H1 (cell line): Measurements from ENCODE around the gene XRRA1. TPM values are rescaled to one million over a fixed set of nuclear protein-coding genes. Genes with fewer than 3 reads are reported as not detected.

ENCODE experiments used
- CTCF ChIA-PET: fragments of 300-600 bp; sonication (Branson Sonifier 250); formaldehyde crosslinking; loops from one replicate; lab custom pipeline; 2021; ENCODE audit not compliant: partially characterized antibody; lab: Charles Lee
- POLR2A ChIA-PET: fragments of 300-600 bp; sonication (Branson Sonifier 250); formaldehyde crosslinking; loops from one replicate; lab custom pipeline; 2021; ENCODE audit warnings: inconsistent platforms; ENCODE audit not compliant: partially characterized antibody; lab: Charles Lee
- DNase-seq, 2 experiments: peaks; one replicate each; pipeline versions ENCODE4 v3.0.0 to v3.0.0-alpha.2; 2010 to 2022; ENCODE audit warnings: low spot score in 2 of 2, low read depth in 1 of 2, mixed read lengths in 1 of 2
- FAIRE-seq: peaks from 2 replicates; lab custom pipeline; 2011; peaks lifted over from hg19 to GRCh38; lab: Jason Lieb, UNC
- H2AFZ ChIP-seq: 2 replicates; pipeline ENCODE4 v1.8.1; 2012; ENCODE audit warnings: low read length, inconsistent platforms
- H2AK5ac ChIP-seq: 2 replicates; pipeline ENCODE4 v1.6.1; 2013; ENCODE audit warnings: low read depth, low read length
- H2BK120ac ChIP-seq: replicated peaks from 2 replicates; pipeline ENCODE3; 2013; ENCODE audit warnings: low read depth, low read length, inconsistent platforms
- H2BK12ac ChIP-seq: 2 replicates; pipeline ENCODE4 v1.6.1; 2013; ENCODE audit warnings: low read depth, low read length
- H2BK15ac ChIP-seq: 2 replicates; pipeline ENCODE4 v1.6.1; 2013; ENCODE audit warnings: low read length
- H2BK20ac ChIP-seq: 2 replicates; pipeline ENCODE4 v1.6.1; 2013; ENCODE audit warnings: low read length
- H2BK5ac ChIP-seq: 2 replicates; pipeline ENCODE4 v1.6.1; 2013; ENCODE audit warnings: low read depth, low read length
- H3K14ac ChIP-seq: 2 replicates; pipeline ENCODE4 v1.6.1; 2013; ENCODE audit warnings: inconsistent platforms; ENCODE audit not compliant: insufficient read length
- H3K18ac ChIP-seq: 2 replicates; pipeline ENCODE4 v1.6.1; 2013; ENCODE audit warnings: low read length; ENCODE audit errors: extremely low read depth
- H3K23ac ChIP-seq: 2 replicates; pipeline ENCODE4 v1.6.1; 2013; ENCODE audit warnings: inconsistent platforms; ENCODE audit not compliant: insufficient read length
- H3K23me2 ChIP-seq: 2 replicates; pipeline ENCODE4 v1.6.1; 2013; ENCODE audit warnings: low read depth, low read length
- H3K27ac ChIP-seq: 2 replicates; pipeline ENCODE4 v1.6.1; 2011; ENCODE audit warnings: low read depth, low read length, inconsistent platforms
- H3K27me3 ChIP-seq, 4 experiments: replicated peaks in 1 of 4; 1 replicate in 1 of 4; 2 replicates in 3 of 4; pipeline versions ENCODE4 v1.6.1 to v1.8.1; 2011 to 2013; ENCODE audit warnings: low read length in 3 of 4, mild to moderate bottlenecking in 3 of 4, inconsistent platforms in 2 of 4, mixed read lengths in 2 of 4, moderate library complexity in 1 of 4; ENCODE audit not compliant: control insufficient read depth in 3 of 4, insufficient read depth in 3 of 4; ENCODE audit errors: extremely low read depth in 1 of 4
- H3K36me3 ChIP-seq, 4 experiments: 2 replicates each; pipeline versions ENCODE4 v1.6.1 to v1.8.1; 2011 to 2013; ENCODE audit warnings: mild to moderate bottlenecking in 4 of 4, low read length in 3 of 4, moderate library complexity in 2 of 4, control low read depth in 1 of 4, inconsistent platforms in 1 of 4; ENCODE audit not compliant: insufficient read depth in 4 of 4, control insufficient read depth in 2 of 4
- H3K4ac ChIP-seq: replicated peaks from 2 replicates; pipeline ENCODE3; 2013; ENCODE audit warnings: low read length, low read depth, mixed read lengths, inconsistent platforms; ENCODE audit not compliant: insufficient read length
- H3K4me1 ChIP-seq, 4 experiments: replicated peaks in 1 of 4; 1 replicate in 1 of 4; 2 replicates in 3 of 4; pipeline versions ENCODE4 v1.6.1 to v1.8.1; 2011 to 2013; ENCODE audit warnings: low read length in 3 of 4, inconsistent platforms in 2 of 4, mixed read lengths in 1 of 4; ENCODE audit not compliant: insufficient read depth in 4 of 4, control insufficient read depth in 3 of 4
- H3K4me2 ChIP-seq, 2 experiments: 2 replicates each; pipeline versions ENCODE4 v1.6.1 to v1.8.1; 2011 to 2013; ENCODE audit warnings: low read depth in 2 of 2, low read length in 2 of 2, control low read depth in 1 of 2, inconsistent platforms in 1 of 2, mild to moderate bottlenecking in 1 of 2; ENCODE audit not compliant: insufficient read depth in 1 of 2
- H3K4me3 ChIP-seq, 4 experiments: fragments of 200-600, 300-600 bp in 1 of 4; sonication (generic), shearing (Covaris generic), sonication (Bioruptor Twin) in 1 of 4; 2 replicates each; pipeline versions ENCODE4 v1.5.1 to v1.8.1; 2011 to 2016; ENCODE audit warnings: low read length in 4 of 4, low read depth in 3 of 4, control low read depth in 2 of 4, inconsistent platforms in 2 of 4, mild to moderate bottlenecking in 2 of 4, mixed read lengths in 1 of 4, moderate library complexity in 1 of 4; ENCODE audit not compliant: insufficient read depth in 2 of 4; ENCODE audit errors: extremely low read depth in 1 of 4
- H3K56ac ChIP-seq: replicated peaks from 2 replicates; pipeline ENCODE3; 2013; ENCODE audit warnings: low read depth, mild to moderate bottlenecking, mixed read lengths, low read length, inconsistent platforms; ENCODE audit not compliant: insufficient read length
- H3K79me1 ChIP-seq: 2 replicates; pipeline ENCODE4 v1.6.1; 2013; ENCODE audit warnings: low read depth, low read length, control low read depth
- H3K79me2 ChIP-seq, 2 experiments: 2 replicates each; pipeline versions ENCODE4 v1.6.1 to v1.8.1; 2012 to 2013; ENCODE audit warnings: low read length in 2 of 2, mild to moderate bottlenecking in 2 of 2, inconsistent platforms in 1 of 2; ENCODE audit not compliant: insufficient read depth in 2 of 2, control insufficient read depth in 1 of 2
- H3K9ac ChIP-seq, 4 experiments: replicated peaks in 1 of 4; 1 replicate in 1 of 4; 2 replicates in 3 of 4; pipeline versions ENCODE4 v1.6.1 to v1.8.1; 2011 to 2013; ENCODE audit warnings: low read depth in 3 of 4, low read length in 3 of 4, control low read depth in 2 of 4, mild to moderate bottlenecking in 2 of 4, moderate library complexity in 2 of 4, inconsistent platforms in 1 of 4; ENCODE audit errors: extremely low read depth in 1 of 4
- H3K9me3 ChIP-seq, 2 experiments: 2 replicates each; pipeline versions ENCODE4 v1.6.1 to v1.8.1; 2012 to 2013; ENCODE audit warnings: mild to moderate bottlenecking in 2 of 2, moderate library complexity in 2 of 2, control low read depth in 1 of 2, inconsistent platforms in 1 of 2, low read depth in 1 of 2, low read length in 1 of 2, mixed read lengths in 1 of 2; ENCODE audit not compliant: insufficient read depth in 2 of 2
- H4K20me1 ChIP-seq, 2 experiments: replicated peaks in 1 of 2; 2 replicates each; pipeline versions ENCODE3 to v1.8.1; 2011 to 2013; ENCODE audit warnings: inconsistent platforms in 2 of 2, low read length in 2 of 2, mild to moderate bottlenecking in 1 of 2; ENCODE audit not compliant: insufficient read depth in 2 of 2, control insufficient read depth in 1 of 2
- H4K5ac ChIP-seq: 2 replicates; pipeline ENCODE4 v1.6.1; 2013; ENCODE audit warnings: low read length, low read depth, mixed read lengths, inconsistent platforms; ENCODE audit not compliant: insufficient read length
- H4K8ac ChIP-seq: 2 replicates; pipeline ENCODE4 v1.8.0; 2013; ENCODE audit warnings: mild to moderate bottlenecking, moderate library complexity, low read length, inconsistent platforms; ENCODE audit not compliant: insufficient read depth; ENCODE audit errors: extremely low read depth
- H4K91ac ChIP-seq: replicated peaks from 2 replicates; pipeline ENCODE3; 2013; ENCODE audit warnings: low read length, mixed read lengths, inconsistent platforms; ENCODE audit not compliant: insufficient read length
- ATF2 ChIP-seq: IDR thresholded peaks from 2 replicates; pipeline ENCODE4 v1.6.1; 2012; ENCODE audit warnings: low read length, inconsistent platforms
- BACH1 ChIP-seq: IDR thresholded peaks from 2 replicates; pipeline ENCODE4 v1.6.1; 2012; ENCODE audit warnings: low read length, improper control_type of control experiment
- GTF2F1 ChIP-seq: IDR thresholded peaks from 2 replicates; pipeline ENCODE4 v1.6.1; 2012; ENCODE audit warnings: low read depth, low read length, improper control_type of control experiment, borderline replicate concordance
- MAX ChIP-seq: IDR thresholded peaks from 2 replicates; pipeline ENCODE4 v1.6.1; 2012; ENCODE audit warnings: inconsistent platforms
- RFX5 ChIP-seq: IDR thresholded peaks from 2 replicates; pipeline ENCODE4 v1.6.1; 2011; ENCODE audit warnings: low read depth, low read length, improper control_type of control experiment, borderline replicate concordance
- polyA plus RNA-seq, 7 experiments: library from polyadenylated mRNA; depleted of rRNA in 3 of 7; stranded (reverse) in 5 of 7; unstranded in 2 of 7; fragments of >200 nt in 5 of 7; fragments of 200-250 nt in 2 of 7; gene quantifications; 1 replicate in 5 of 7; 2 replicates in 1 of 7; 4 replicates in 1 of 7; pipeline versions ENCODE4 v1.2.1 to v1.2.3, GENCODE V29; 2011 to 2013; ENCODE audit warnings: missing spikeins in 2 of 7, mixed read lengths in 2 of 7
- total RNA-seq: library from RNA; stranded (reverse); fragmentation: NEBNext Ultra II Directional; extraction: Animal tissue kit (Norgen Biotek cat#: 25700); gene quantifications from 2 replicates; pipeline ENCODE4 v1.2.1, GENCODE V29; 2021

Gene XRRA1
- total and polyA plus RNA-seq, 2 of the 8 experiments (the other 6 are each of a cell fraction or from before 2014, with no cell fraction given) = 2.1 to 7.1 TPM

- peaks cover 2% of the 10 kb centered on the region; the same call in 1 of the 2 replicates for H3K23me2 ChIP-seq
- H2BK5ac ChIP-seq = no peak overlapping the region
- no peak overlapping the region for H2AFZ ChIP-seq
- no peak for FAIRE-seq
- no peak overlapping the region for H3K14ac ChIP-seq
- no peak overlapping the region for H3K18ac ChIP-seq
- no peak overlapping the region for H4K91ac ChIP-seq
- no peak overlapping the region for H2BK12ac ChIP-seq
- no peak overlapping the region for H3K23ac ChIP-seq
- H4K5ac ChIP-seq = no peak overlapping the region
- no peak overlapping the region for H2BK20ac ChIP-seq
- CTCF ChIA-PET = interaction anchor here (0.6 to 3.8 kb wide), 5 partner anchors 9 to 201 kb away, joined by 3 to 35 read pairs (median 3); no protein-coding TSS in a partner anchor
- H3K36me3 ChIP-seq = no peaks in the 10 kb centered on the region; a peak in 3 of 8 replicates
- H3K56ac ChIP-seq = no peak overlapping the region
- no peak overlapping the region for H3K4ac ChIP-seq
- POLR2A ChIA-PET = interaction anchor here (0.9 kb wide), 1 partner anchor 14 kb away, joined by 3 read pairs; no protein-coding TSS in a partner anchor
- DNase-seq = no peak
- no peak overlapping the region for H3K4me2 ChIP-seq
- no peaks in the 10 kb centered on the region for H3K9me3 ChIP-seq
- H3K9ac ChIP-seq = no peak overlapping the region
- no peak overlapping the region for H4K8ac ChIP-seq
- H3K79me2 ChIP-seq = no peaks in the 10 kb centered on the region
- H2BK15ac ChIP-seq = no peak overlapping the region
- H2BK120ac ChIP-seq = no peak overlapping the region
- no peaks in the 10 kb centered on the region for H3K4me1 ChIP-seq
- TF ChIP-seq ATF2 (no peak), MAX (no peak), BACH1 (no peak), RFX5 (no peak), GTF2F1 (no peak)
- no peaks in the 10 kb centered on the region for H4K20me1 ChIP-seq
- no peaks in the 10 kb centered on the region for H3K27me3 ChIP-seq
- no peak overlapping the region for H3K4me3 ChIP-seq
- H3K27ac ChIP-seq = no peak overlapping the region
- no peaks in the 10 kb centered on the region for H3K79me1 ChIP-seq
- no peak overlapping the region for H2AK5ac ChIP-seq
Observed at GRCh38 chr11:74941492-74941891, 7.4 kb downstream of the XRRA1 start.
